ENCODE data around the gene UBE2V1. TPM values are rescaled to one million over a fixed set of nuclear protein-coding genes. Genes with fewer than 3 reads are reported as not detected.
"Not testable (repeated sequence)": the region's sequence is repeated elsewhere in the genome, so short reads cannot be mapped to it uniquely, and the experiment has no call there.

Gene UBE2V1
- total RNA-seq (100 to 1,000 TPM; 131 to 167 (median 140) TPM), polyA plus RNA-seq (100 to 1,000 TPM; 128 to 134 TPM), total RNA-seq (17.4 reads per million, percentile 47 among the genes with 10 or more reads in this experiment)

DNA sequence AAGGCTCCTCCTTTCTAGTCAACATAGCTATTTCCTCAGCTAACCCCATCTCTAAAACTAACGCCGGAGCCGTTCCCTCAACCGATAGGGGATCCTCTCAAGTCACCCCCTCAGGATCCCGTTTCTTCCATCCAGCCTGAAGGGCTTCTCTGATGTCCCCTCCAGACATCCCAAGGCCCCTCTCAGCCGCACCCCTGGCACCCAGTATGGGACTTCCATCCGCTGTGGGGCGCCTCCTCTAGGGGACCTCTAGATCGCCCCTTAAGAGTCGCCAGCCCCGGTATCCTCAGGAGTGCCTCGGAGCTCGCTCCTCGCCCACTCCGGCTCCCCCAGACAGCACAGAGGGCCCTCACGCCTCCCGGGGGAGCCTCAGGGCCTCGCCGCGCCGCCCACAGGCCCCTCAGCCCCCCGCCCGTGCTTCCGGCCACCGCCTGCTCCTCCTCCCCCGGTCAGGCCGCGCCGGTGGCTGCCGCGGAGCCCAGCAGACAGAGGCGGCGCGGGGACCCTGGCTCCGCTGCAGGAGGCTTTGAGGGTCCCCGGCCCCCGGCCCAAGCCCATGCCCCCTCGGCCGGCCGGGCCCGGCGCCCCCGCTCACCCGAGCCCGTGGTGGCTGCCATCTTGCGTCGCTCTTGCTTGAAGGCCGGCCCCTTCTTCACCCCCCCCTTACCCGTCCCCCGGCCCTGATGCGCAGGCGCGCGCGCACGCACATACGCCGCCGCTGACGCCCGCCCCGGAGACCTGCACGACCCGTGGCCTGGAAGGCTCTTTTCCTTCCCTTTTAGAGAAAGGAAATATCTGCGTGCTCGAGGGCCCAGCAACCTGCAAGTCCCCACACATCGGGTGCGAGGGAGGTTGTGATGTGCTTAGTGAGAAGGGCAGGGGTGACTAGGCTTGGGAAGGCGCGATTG, at the start of gene UBE2V1:
Gene UBE2V1, minus strand, starts transcription at position 639 of the 908 bp plus-strand sequence. Its CDS starts 22 bp downstream, at position 617.
- Mint-ChIP-seq H3K27me3 (no peaks in the 10 kb centered on the region), H3K9me3 (no peaks in the 10 kb centered on the region), H3K27ac (peak within 1 kb of the TSS; percentile 90 to 99 (median 97)), H3K36me3 (peaks cover 0 to 10% (median 0%) of the 10 kb centered on the region in 5 donors), H3K4me1 (peaks cover 63 to 85% (median 80%) of the 10 kb centered on the region in 7 donors), H3K4me3 (peak within 1 kb of the TSS; percentile 91 to 99 (median 96))
- Histone ChIP-seq H3K4me1 (ENCODE audit: control insufficient read depth in 2 of 2, insufficient read depth in 2 of 2, low read length in 2 of 2) (peaks cover 62 to 67% of the 10 kb centered on the region in 2 donors), H3K9me3 (ENCODE audit: control insufficient read depth in 2 of 3, low read length in 3 of 3) (no peaks in the 10 kb centered on the region), H3K27ac (ENCODE audit: low read depth, low read length) (peak within 1 kb of the TSS; percentile 96), H3K27me3 (ENCODE audit: control insufficient read depth in 2 of 2, insufficient read depth in 2 of 2, low read length in 2 of 2) (no peaks in the 10 kb centered on the region), H3K36me3 (ENCODE audit: control insufficient read depth in 2 of 3, insufficient read depth in 3 of 3, low read length in 3 of 3) (peaks cover 0 to 13% (median 0%) of the 10 kb centered on the region in 3 experiments), H3K4me3 (ENCODE audit: low read length) (peak within 1 kb of the TSS; percentile 84)
- CTCF ChIA-PET: interaction anchor here (1.0 to 1.5 kb wide), 5 partner anchors 8 to 57 kb away, joined by 3 to 5 read pairs (median 3); no protein-coding TSS in a partner anchor
- ATAC-seq (peak; percentile 85), DNase-seq (peak; percentile 78 to 90 (median 88))
- intact Hi-C loops (cut with micrococcal nuclease): loop anchor here (1.0 to 10.0 kb wide), 10 partner anchors 26 to 925 kb away; partner anchors contain the start of genes SNAI1 (in 2 of the 2), ADNP (in 1 of the 2), PEDS1 (in 1 of the 2) and RNF114 (in 1 of the 2)
- POLR2A ChIA-PET: interaction anchor here (0.6 to 7.8 kb wide), 14 partner anchors 9 to 399 kb away, joined by 3 to 131 read pairs (median 4); partner anchors contain the start of genes B4GALT5, CEBPB, PEDS1 and RNF114

- CTCF ChIA-PET: interaction anchor here (2.4 kb wide), 1 partner anchor 8 kb away, joined by 7 read pairs; no protein-coding TSS in a partner anchor
- H3K27ac Mint-ChIP-seq, H3K27me3 Mint-ChIP-seq: not testable (repeated sequence)
Observed at GRCh38 chr20:50161494-50161893, 48.5 kb upstream of the UBE2V1 start.

GRCh38 chr20:50153500-50154377, 40.8 kb upstream of the UBE2V1 start, which contains the start of gene PEDS1:
TSS of gene PEDS1 (minus strand) at chr20:50153723. CDS start at chr20:50153637, 86 bp downstream.
- Histone ChIP-seq H3K4me1 (ENCODE audit: control insufficient read depth in 2 of 2, insufficient read depth in 2 of 2, low read length in 2 of 2) (peaks cover 22 to 24% of the 10 kb centered on the region in 2 donors), H3K9me3 (ENCODE audit: control insufficient read depth in 2 of 3, low read length in 3 of 3) (no peaks in the 10 kb centered on the region), H3K27me3 (ENCODE audit: control insufficient read depth in 2 of 2, insufficient read depth in 2 of 2, low read length in 2 of 2) (no peaks in the 10 kb centered on the region), H3K36me3 (ENCODE audit: control insufficient read depth in 2 of 3, insufficient read depth in 3 of 3, low read length in 3 of 3) (peaks cover 0 to 12% (median 0%) of the 10 kb centered on the region in 3 experiments), H3K4me3 (ENCODE audit: low read length) (peak within 1 kb of the TSS; percentile 91), H3K27ac (ENCODE audit: low read depth, low read length) (peak within 1 kb of the TSS; percentile 93)
- Mint-ChIP-seq H3K9me3 (peaks cover 0 to 1% (median 0%) of the 10 kb centered on the region in 11 donors), H3K4me1 (peaks cover 38 to 50% (median 43%) of the 10 kb centered on the region in 7 donors), H3K4me3 (peak within 1 kb of the TSS; percentile 81 to 93 (median 89)), H3K36me3 (peaks cover 0 to 12% (median 0%) of the 10 kb centered on the region in 5 donors), H3K27ac (peak within 1 kb of the TSS; percentile 87 to 98 (median 93)), H3K27me3 (no peaks in the 10 kb centered on the region)
- ATAC-seq (peak; percentile 99), DNase-seq (peak; percentile 72 to 89 (median 81))
- ChIA-PET POLR2A (interaction anchor here (0.5 to 12.6 kb wide), 14 partner anchors 8 to 776 kb away, joined by 3 to 131 read pairs (median 6); partner anchors contain the start of genes CEBPB, SNAI1 and UBE2V1), CTCF (interaction anchor here (0.6 to 5.0 kb wide), 9 partner anchors 9 to 82 kb away, joined by 3 to 41 read pairs (median 4); no protein-coding TSS in a partner anchor)
- intact Hi-C loops (cut with micrococcal nuclease): loop anchor here (1.0 to 2.0 kb wide), 5 partner anchors 13 to 357 kb away; partner anchors contain the start of genes PTPN1 (in 1 of the 2) and UBE2V1 (in 1 of the 2)

More at GRCh38 chr20:50161494-50161893, 48.5 kb upstream of the UBE2V1 start:
- H3K27me3 ChIP-seq (ENCODE audit: control insufficient read depth in 2 of 2, insufficient read depth in 2 of 2, low read length in 2 of 2); intact Hi-C loops (cut with micrococcal nuclease); POLR2A ChIA-PET; H3K4me3 ChIP-seq (ENCODE audit: low read length); H3K9me3 Mint-ChIP-seq; H3K36me3 Mint-ChIP-seq; H3K27ac ChIP-seq (ENCODE audit: low read depth, low read length); H3K4me1 ChIP-seq (ENCODE audit: control insufficient read depth in 2 of 2, insufficient read depth in 2 of 2, low read length in 2 of 2); H3K36me3 ChIP-seq (ENCODE audit: control insufficient read depth in 2 of 3, insufficient read depth in 3 of 3, low read length in 3 of 3); H3K4me3 Mint-ChIP-seq; DNase-seq; H3K9me3 ChIP-seq (ENCODE audit: control insufficient read depth in 2 of 3, low read length in 3 of 3); ATAC-seq: not testable (repeated sequence)
- H3K4me1 Mint-ChIP-seq: peaks cover 5 to 12% (median 8%) of the 10 kb centered on the region in 7 donors

DNA sequence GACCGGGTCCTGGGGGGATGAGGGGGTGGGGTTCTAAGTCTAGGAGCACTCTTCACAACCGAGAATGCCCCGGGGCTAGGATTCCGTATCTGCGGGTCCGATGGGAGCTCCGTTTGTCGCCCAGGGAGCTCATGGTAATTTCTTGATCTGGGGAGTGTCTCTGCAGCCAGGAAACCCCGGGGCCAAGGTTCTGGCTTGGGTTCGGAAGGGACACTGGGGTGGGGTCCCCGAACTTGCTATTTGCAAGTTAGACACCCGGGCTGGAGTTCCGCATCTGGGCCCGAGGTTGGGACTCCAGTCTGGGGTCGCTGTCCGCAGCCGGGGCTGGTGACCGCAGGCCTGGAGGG, 40.2 kb upstream of the UBE2V1 start:
- Histone ChIP-seq H3K4me3 (ENCODE audit: low read length) (peak overlapping the region; percentile 86), H3K36me3 (ENCODE audit: control insufficient read depth in 2 of 3, insufficient read depth in 3 of 3, low read length in 3 of 3) (peaks cover 0 to 18% (median 0%) of the 10 kb centered on the region in 3 experiments), H3K9me3 (ENCODE audit: control insufficient read depth in 2 of 3, low read length in 3 of 3) (no peaks in the 10 kb centered on the region), H3K27ac (ENCODE audit: low read depth, low read length) (peak overlapping the region; percentile 93), H3K4me1 (ENCODE audit: control insufficient read depth in 2 of 2, insufficient read depth in 2 of 2, low read length in 2 of 2) (peaks cover 22 to 25% of the 10 kb centered on the region in 2 donors), H3K27me3 (ENCODE audit: control insufficient read depth in 2 of 2, insufficient read depth in 2 of 2, low read length in 2 of 2) (no peaks in the 10 kb centered on the region)
- peak in 1 of 9 donors; percentile 13 for DNase-seq
- Mint-ChIP-seq H3K27ac (peak overlapping the region; percentile 63 to 98 (median 93)), H3K36me3 (peaks cover 0 to 15% (median 0%) of the 10 kb centered on the region in 5 donors), H3K27me3 (no peaks in the 10 kb centered on the region), H3K4me1 (peaks cover 40 to 56% (median 49%) of the 10 kb centered on the region in 7 donors), H3K9me3 (peaks cover 0 to 1% (median 0%) of the 10 kb centered on the region in 11 donors), H3K4me3 (peak overlapping the region; percentile 81 to 93 (median 88))
- CTCF ChIA-PET: interaction anchor here (0.8 to 5.0 kb wide), 8 partner anchors 9 to 38 kb away, joined by 3 to 41 read pairs (median 4); no protein-coding TSS in a partner anchor
- POLR2A ChIA-PET: interaction anchor here (0.5 to 12.6 kb wide), 10 partner anchors 9 to 776 kb away, joined by 3 to 131 read pairs (median 9); partner anchors contain the start of genes CEBPB, SNAI1 and UBE2V1
- ATAC-seq: no peak
- intact Hi-C loops (cut with micrococcal nuclease): loop anchor here (1.0 to 2.0 kb wide), 5 partner anchors 13 to 357 kb away; partner anchors contain the start of genes PTPN1 (in 1 of the 2) and UBE2V1 (in 1 of the 2)

GRCh38 chr20:50152394-50153152, 39.6 kb upstream of the UBE2V1 start:
- no peaks in the 10 kb centered on the region for H3K27me3 Mint-ChIP-seq
- H3K4me3 ChIP-seq (ENCODE audit: low read length): peak overlapping the region; percentile 86
- no peaks in the 10 kb centered on the region for H3K9me3 ChIP-seq (ENCODE audit: control insufficient read depth in 2 of 3, low read length in 3 of 3)
- DNase-seq (no peak), ATAC-seq (no peak)
- ChIA-PET CTCF (interaction anchor here (0.9 to 5.0 kb wide), 6 partner anchors 12 to 37 kb away, joined by 3 to 41 read pairs (median 4); no protein-coding TSS in a partner anchor), POLR2A (interaction anchor here (0.7 to 12.6 kb wide), 10 partner anchors 9 to 777 kb away, joined by 3 to 131 read pairs (median 8); partner anchors contain the start of genes CEBPB and UBE2V1)
- peak overlapping the region; percentile 63 to 98 (median 93) for H3K27ac Mint-ChIP-seq
- H3K4me1 Mint-ChIP-seq: peaks cover 45 to 62% (median 55%) of the 10 kb centered on the region in 7 donors
- H3K27me3 ChIP-seq (ENCODE audit: control insufficient read depth in 2 of 2, insufficient read depth in 2 of 2, low read length in 2 of 2): no peaks in the 10 kb centered on the region
- peak overlapping the region; percentile 93 for H3K27ac ChIP-seq (ENCODE audit: low read depth, low read length)
- peak overlapping the region; percentile 81 to 93 (median 88) for H3K4me3 Mint-ChIP-seq
- H3K36me3 Mint-ChIP-seq: peaks cover 0 to 15% (median 0%) of the 10 kb centered on the region in 5 donors
- H3K9me3 Mint-ChIP-seq: peaks cover 0 to 1% (median 0%) of the 10 kb centered on the region in 11 donors
- intact Hi-C loops (cut with micrococcal nuclease): loop anchor here (1.0 to 2.0 kb wide), 5 partner anchors 14 to 358 kb away; partner anchors contain the start of genes PTPN1 (in 1 of the 2) and UBE2V1 (in 1 of the 2)
- H3K4me1 ChIP-seq (ENCODE audit: control insufficient read depth in 2 of 2, insufficient read depth in 2 of 2, low read length in 2 of 2): peaks cover 28 to 31% of the 10 kb centered on the region in 2 donors
- peaks cover 0 to 19% (median 0%) of the 10 kb centered on the region in 3 experiments for H3K36me3 ChIP-seq (ENCODE audit: control insufficient read depth in 2 of 3, insufficient read depth in 3 of 3, low read length in 3 of 3)

Data from naive thymus-derived CD4-positive, alpha-beta T cell (primary cell).